Germinal center (tissue), 1 donor: ENCODE measurements around the gene ZNFX1.
"Not testable (repeated sequence)": the region's sequence is repeated elsewhere in the genome, so short reads cannot be mapped to it uniquely, and the experiment has no call there.

ENCODE experiments used
- DNase-seq: peaks from one replicate; pipeline ENCODE4 v3.0.0; 2012; ENCODE audit warnings: mixed read lengths, low spot score

The ZNFX1 gene

GRCh38 chr20:49210101-49210756 lies 67.6 kb downstream of the ZNFX1 start:
- no peak for DNase-seq

- no peak for DNase-seq
Observed at GRCh38 chr20:49207076-49207475, 70.8 kb downstream of the ZNFX1 start.

DNA sequence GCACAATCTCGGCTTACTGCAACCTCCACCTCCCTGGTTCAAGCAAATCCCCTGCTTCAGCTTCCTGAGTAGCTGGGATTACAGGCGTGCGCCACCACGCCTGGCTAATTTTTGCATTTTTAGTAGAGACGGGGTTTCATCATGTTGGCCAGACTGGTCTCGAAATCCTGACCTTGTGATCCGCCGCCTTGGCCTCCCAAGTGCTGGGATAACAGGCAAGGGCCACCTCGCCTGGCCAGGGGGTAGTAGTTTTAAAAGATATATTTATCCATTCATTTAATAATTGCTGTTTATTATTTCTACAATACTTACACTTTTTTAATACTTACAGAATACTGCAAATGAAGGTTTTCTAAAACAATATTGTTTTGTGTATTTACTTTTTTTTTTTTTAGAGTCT lies 74.1 kb downstream of the ZNFX1 start:
- no peak for DNase-seq

GRCh38 chr20:49203011-49203410 lies 74.8 kb downstream of the ZNFX1 start:
- no peak for DNase-seq

DNA sequence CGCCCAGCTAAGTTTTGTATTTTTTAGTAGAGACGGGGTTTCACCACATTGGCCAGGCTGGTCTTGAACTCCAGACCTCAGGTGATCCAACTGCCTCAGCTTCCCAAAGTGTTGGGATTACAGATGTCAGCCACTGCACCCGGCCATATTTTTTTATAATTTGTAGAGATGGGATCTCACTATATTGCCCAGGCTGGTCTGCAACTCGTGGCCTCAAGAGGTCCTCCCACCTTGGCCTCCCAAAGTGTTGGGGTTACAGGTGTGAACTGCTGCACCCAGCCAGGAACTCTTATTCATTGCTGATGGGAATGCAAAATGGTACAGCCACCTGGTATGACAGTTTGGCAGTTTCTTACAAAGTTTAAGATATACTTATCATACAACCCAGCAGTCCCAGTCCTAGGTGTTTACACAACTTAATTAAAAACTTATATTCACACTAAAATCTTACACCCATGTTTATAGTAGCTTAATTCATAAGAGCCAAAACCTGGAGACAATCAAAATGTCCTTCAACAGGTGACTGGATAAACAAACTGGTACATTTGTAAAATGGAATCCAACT lies 78.0 kb downstream of the ZNFX1 start:
- no peak for DNase-seq

GRCh38 chr20:49192944-49193518 lies 84.8 kb downstream of the ZNFX1 start:
- DNase-seq, result not testable (repeated sequence)
